Activated naive CD8-positive, alpha-beta T cell treated with anti-CD3 and anti-CD28 coated beads for 36 hours (primary cell): ENCODE results near the gene EEFSEC. TPM values are rescaled to one million over a fixed set of nuclear protein-coding genes. Genes with fewer than 3 reads are reported as not detected.

Source experiments
- DNase-seq: peaks from one replicate; pipeline ENCODE4 v3.0.0; 2021
- H3K27ac Mint-ChIP-seq: one replicate; pipeline ENCODE4 v1.8.0; 2022; ENCODE audit warnings: mild to moderate bottlenecking, moderate library complexity, mixed read lengths
- H3K27me3 Mint-ChIP-seq: one replicate; pipeline ENCODE4 v1.8.0; 2022; ENCODE audit warnings: mild to moderate bottlenecking, mixed read lengths
- H3K36me3 Mint-ChIP-seq: one replicate; pipeline ENCODE4 v1.8.0; 2021; ENCODE audit warnings: mild to moderate bottlenecking, mixed read lengths
- H3K4me1 Mint-ChIP-seq: one replicate; pipeline ENCODE4 v1.8.0; 2021; ENCODE audit warnings: mixed read lengths
- H3K4me3 Mint-ChIP-seq: one replicate; pipeline ENCODE4 v1.8.0; 2022; ENCODE audit warnings: mild to moderate bottlenecking, moderate library complexity, mixed read lengths
- H3K9me3 Mint-ChIP-seq: one replicate; pipeline ENCODE4 v1.8.0; 2022; ENCODE audit warnings: mixed read lengths
- total RNA-seq, 2 experiments: library from RNA; stranded (reverse); gene quantifications; one replicate each; pipeline ENCODE4 v1.2.3, GENCODE V29; 2021

EEFSEC gene
- total RNA-seq, 2 experiments from 2014 or later, result 22.4 to 23.9 TPM

GRCh38 chr3:128271536-128272332 lies 118.5 kb downstream of the EEFSEC start:
- Mint-ChIP-seq H3K4me1 (peaks cover 4% of the 10 kb centered on the region), H3K27ac (no peak overlapping the region), H3K9me3 (no peaks in the 10 kb centered on the region), H3K36me3 (peaks cover 6% of the 10 kb centered on the region), H3K4me3 (no peak overlapping the region), H3K27me3 (no peaks in the 10 kb centered on the region)
- no peak for DNase-seq

DNA sequence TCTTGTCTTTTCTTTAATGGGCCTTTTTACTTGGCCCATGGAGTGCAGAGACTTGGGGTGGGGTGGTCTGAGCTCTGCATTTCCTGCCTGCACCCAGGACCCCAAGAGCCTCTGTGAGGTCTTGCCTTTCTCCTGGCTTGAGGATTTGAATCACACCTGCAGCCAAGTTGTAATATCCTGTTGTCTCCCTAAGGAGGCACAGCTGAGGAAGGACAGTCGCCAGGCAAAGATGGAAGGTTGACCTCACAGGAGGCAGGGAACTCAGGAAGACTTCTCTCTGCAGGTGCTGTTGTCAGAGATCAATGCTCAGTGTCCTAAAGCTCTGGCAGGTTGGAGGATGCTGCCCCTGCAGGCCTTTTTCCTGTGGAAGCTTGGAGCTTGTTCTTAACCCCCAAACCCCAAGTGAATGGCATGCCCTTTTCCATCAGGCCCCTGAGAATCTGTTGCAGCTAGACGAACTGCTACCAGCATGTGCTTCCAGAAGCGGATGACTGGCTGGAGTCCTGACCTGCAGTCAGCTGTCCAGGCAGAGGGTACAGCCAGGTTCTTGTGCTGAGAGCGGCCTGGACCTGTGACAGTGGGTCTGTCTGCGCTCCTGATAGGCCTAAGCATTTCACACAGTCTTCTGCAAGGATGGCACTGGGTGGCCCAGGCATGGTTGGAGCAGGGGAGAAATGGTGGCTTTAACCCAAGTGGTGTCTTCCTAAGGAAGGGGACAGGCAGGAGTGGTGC lies 120.0 kb downstream of the EEFSEC start:
- no peak overlapping the region for H3K27ac Mint-ChIP-seq
- peaks cover 3% of the 10 kb centered on the region for H3K36me3 Mint-ChIP-seq

GRCh38 chr3:128273841-128274573 lies 120.7 kb downstream of the EEFSEC start:
- no peaks in the 10 kb centered on the region for H3K9me3 Mint-ChIP-seq
- H3K27ac Mint-ChIP-seq, result no peak overlapping the region
- peaks cover 4% of the 10 kb centered on the region for H3K4me1 Mint-ChIP-seq
- no peak overlapping the region for H3K4me3 Mint-ChIP-seq
- DNase-seq, result peak; percentile 11
- H3K27me3 Mint-ChIP-seq, result no peaks in the 10 kb centered on the region
- H3K36me3 Mint-ChIP-seq, result no peaks in the 10 kb centered on the region

More for the DNA sequence above, 120.0 kb downstream of the EEFSEC start:
- no peaks in the 10 kb centered on the region for H3K27me3 Mint-ChIP-seq
- H3K9me3 Mint-ChIP-seq, result no peaks in the 10 kb centered on the region
- peaks cover 4% of the 10 kb centered on the region for H3K4me1 Mint-ChIP-seq
- no peak for DNase-seq
- H3K4me3 Mint-ChIP-seq, result no peak overlapping the region

DNA sequence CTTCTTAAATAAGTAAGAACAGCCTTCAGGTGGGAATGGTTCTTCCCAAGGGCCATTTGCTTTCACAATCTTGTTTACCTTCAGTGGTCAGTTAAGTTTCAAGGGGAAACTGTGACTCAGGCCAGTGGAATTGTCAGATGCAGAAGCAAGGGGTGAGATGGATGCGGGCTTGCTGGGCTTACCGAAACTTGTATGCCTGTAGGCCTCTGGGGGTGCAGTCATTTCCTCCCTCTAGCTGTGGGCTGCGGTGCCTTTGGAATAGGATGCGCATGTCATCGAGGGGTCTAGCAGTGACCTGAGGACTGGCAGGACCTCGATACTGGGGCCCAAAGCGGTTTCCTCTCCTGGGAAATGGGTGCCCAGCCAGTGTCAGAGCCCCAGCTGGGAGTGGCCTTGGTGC lies 121.6 kb downstream of the EEFSEC start:
- no peaks in the 10 kb centered on the region for H3K9me3 Mint-ChIP-seq
- H3K4me3 Mint-ChIP-seq, result no peak overlapping the region
- H3K4me1 Mint-ChIP-seq, result peaks cover 4% of the 10 kb centered on the region
- H3K27me3 Mint-ChIP-seq, result no peaks in the 10 kb centered on the region
- no peak for DNase-seq
- H3K27ac Mint-ChIP-seq, result no peak overlapping the region
- H3K36me3 Mint-ChIP-seq, result no peaks in the 10 kb centered on the region

GRCh38 chr3:128275316-128276145 lies 122.2 kb downstream of the EEFSEC start:
- H3K27ac Mint-ChIP-seq, result no peak overlapping the region
- peaks cover 4% of the 10 kb centered on the region for H3K4me1 Mint-ChIP-seq
- no peak overlapping the region for H3K4me3 Mint-ChIP-seq
- no peaks in the 10 kb centered on the region for H3K36me3 Mint-ChIP-seq
- no peaks in the 10 kb centered on the region for H3K9me3 Mint-ChIP-seq
- no peak for DNase-seq
- no peaks in the 10 kb centered on the region for H3K27me3 Mint-ChIP-seq

DNA sequence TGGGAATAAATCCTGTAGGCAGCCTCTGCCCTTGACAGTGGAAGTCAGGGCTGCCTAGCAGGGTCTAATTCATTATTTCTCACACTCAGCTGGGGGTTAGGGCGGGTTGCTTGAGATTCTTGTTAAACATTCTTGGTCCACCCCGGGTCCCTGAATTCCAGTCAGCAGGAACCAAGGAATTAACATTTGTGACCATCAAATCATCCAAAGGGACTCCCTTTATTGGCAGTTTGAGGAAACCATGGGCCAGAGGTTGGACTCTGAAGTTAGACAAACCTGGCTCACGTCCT lies 122.8 kb downstream of the EEFSEC start:
- no peak overlapping the region for H3K4me3 Mint-ChIP-seq
- no peaks in the 10 kb centered on the region for H3K27me3 Mint-ChIP-seq
- no peak for DNase-seq
- H3K4me1 Mint-ChIP-seq, result peaks cover 4% of the 10 kb centered on the region
- H3K27ac Mint-ChIP-seq, result no peak overlapping the region
- no peaks in the 10 kb centered on the region for H3K9me3 Mint-ChIP-seq
- no peaks in the 10 kb centered on the region for H3K36me3 Mint-ChIP-seq

DNA sequence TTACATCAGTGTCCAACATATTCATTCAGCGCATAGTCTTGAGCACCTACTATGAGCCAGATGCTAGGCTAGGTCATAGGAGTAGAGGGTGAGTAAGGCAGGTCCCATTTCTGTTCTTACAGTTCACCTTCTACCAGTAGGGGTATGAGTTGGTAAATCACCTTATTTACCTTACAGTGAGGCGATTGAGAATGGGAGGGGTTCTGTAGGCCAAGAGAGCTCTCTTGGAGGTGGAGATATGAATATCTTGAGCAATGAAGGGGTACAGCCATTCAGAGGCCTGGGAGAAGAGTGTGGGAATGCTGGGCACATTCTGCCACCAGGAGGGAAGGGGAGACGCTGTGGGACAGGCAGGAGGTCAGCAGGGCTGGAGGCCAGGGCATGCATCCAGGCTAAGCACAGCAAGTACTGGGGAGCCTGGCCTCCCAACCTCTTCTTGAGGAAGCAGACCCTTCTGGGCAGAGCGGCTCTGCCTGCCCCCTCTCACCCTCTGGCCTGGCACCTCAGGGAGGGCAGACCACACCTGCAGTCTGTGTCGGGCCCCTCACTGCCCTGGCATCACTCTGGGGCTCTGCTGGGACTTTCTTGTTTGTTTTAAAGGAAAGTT lies 123.4 kb downstream of the EEFSEC start:
- H3K36me3 Mint-ChIP-seq, result no peaks in the 10 kb centered on the region
- peaks cover 4% of the 10 kb centered on the region for H3K4me1 Mint-ChIP-seq
- H3K4me3 Mint-ChIP-seq, result no peak overlapping the region
- no peak for DNase-seq
- no peaks in the 10 kb centered on the region for H3K9me3 Mint-ChIP-seq
- H3K27ac Mint-ChIP-seq, result no peak overlapping the region
- H3K27me3 Mint-ChIP-seq, result no peaks in the 10 kb centered on the region

- no peak for DNase-seq
- no peaks in the 10 kb centered on the region for H3K9me3 Mint-ChIP-seq
- H3K36me3 Mint-ChIP-seq, result no peaks in the 10 kb centered on the region
- H3K27me3 Mint-ChIP-seq, result no peaks in the 10 kb centered on the region
- peaks cover 4% of the 10 kb centered on the region for H3K4me1 Mint-ChIP-seq
- no peak overlapping the region for H3K4me3 Mint-ChIP-seq
- H3K27ac Mint-ChIP-seq, result no peak overlapping the region
These were observed 124.2 kb downstream of the EEFSEC start for GRCh38 chr3:128277378-128278069.

DNA sequence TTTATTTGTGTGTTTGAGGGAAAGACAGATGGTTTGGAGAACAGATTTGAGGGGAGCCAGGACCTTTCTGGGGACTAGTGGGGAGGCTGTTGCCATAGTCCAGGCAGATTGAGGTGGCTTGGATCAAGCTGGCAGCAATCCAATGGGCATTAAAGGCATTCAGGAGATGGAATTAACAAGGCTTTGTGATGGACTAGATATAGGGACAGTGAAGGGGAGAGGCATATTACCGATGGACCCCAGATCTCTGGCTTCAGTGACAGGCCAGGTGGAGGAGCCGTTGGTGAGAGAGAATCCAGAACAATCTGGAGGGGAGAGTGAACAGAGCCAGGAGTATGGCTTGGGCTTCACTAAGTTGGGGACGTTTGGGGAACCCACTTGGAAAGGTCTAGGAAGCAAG lies 124.8 kb downstream of the EEFSEC start:
- no peaks in the 10 kb centered on the region for H3K9me3 Mint-ChIP-seq
- H3K27me3 Mint-ChIP-seq, result no peaks in the 10 kb centered on the region
- H3K4me3 Mint-ChIP-seq, result no peak overlapping the region
- no peaks in the 10 kb centered on the region for H3K36me3 Mint-ChIP-seq
- no peak for DNase-seq
- peaks cover 2% of the 10 kb centered on the region for H3K4me1 Mint-ChIP-seq
- H3K27ac Mint-ChIP-seq, result no peak overlapping the region

GRCh38 chr3:128278761-128279600 lies 125.7 kb downstream of the EEFSEC start:
- H3K36me3 Mint-ChIP-seq, result no peaks in the 10 kb centered on the region
- H3K9me3 Mint-ChIP-seq, result no peaks in the 10 kb centered on the region
- no peak overlapping the region for H3K27ac Mint-ChIP-seq

GRCh38 chr3:128279601-128279880 lies 126.3 kb downstream of the EEFSEC start:
- H3K27me3 Mint-ChIP-seq, result no peaks in the 10 kb centered on the region
- no peak overlapping the region for H3K4me3 Mint-ChIP-seq
- H3K9me3 Mint-ChIP-seq, result no peaks in the 10 kb centered on the region
- no peaks in the 10 kb centered on the region for H3K36me3 Mint-ChIP-seq
- no peak overlapping the region for H3K27ac Mint-ChIP-seq
- H3K4me1 Mint-ChIP-seq, result no peaks in the 10 kb centered on the region
- no peak for DNase-seq

More at GRCh38 chr3:128278761-128279600, 125.7 kb downstream of the EEFSEC start:
- Mint-ChIP-seq H3K27me3 (no peaks in the 10 kb centered on the region), H3K4me1 (no peaks in the 10 kb centered on the region), H3K4me3 (no peak overlapping the region)
- no peak for DNase-seq

- no peak for DNase-seq
- Mint-ChIP-seq H3K36me3 (peaks cover 3% of the 10 kb centered on the region), H3K4me1 (peaks cover 3% of the 10 kb centered on the region), H3K9me3 (no peaks in the 10 kb centered on the region), H3K27me3 (no peaks in the 10 kb centered on the region), H3K27ac (no peak overlapping the region), H3K4me3 (no peak overlapping the region)
These were observed 127.3 kb downstream of the EEFSEC start for GRCh38 chr3:128280481-128281052.

DNA sequence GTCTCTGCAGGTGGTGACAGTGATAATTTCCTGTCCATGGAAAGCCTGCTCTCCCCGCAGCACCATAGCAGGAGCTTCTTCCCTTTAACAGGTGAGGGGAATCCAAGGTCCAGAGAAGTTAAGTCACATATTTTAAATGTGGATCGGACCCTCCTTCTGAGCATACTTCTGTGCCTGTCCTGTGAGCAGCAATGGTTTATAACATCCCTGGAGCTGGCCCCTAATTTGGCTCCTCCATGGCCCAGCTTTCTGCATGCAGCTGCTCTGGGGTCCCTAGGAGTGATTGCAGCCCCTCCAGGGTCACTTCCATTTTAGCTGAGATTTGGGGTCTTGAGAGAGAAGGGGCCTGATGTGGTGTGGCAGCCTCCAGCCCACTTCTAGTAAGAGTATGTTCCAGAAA lies 127.8 kb downstream of the EEFSEC start:
- DNase-seq, result no peak
- no peaks in the 10 kb centered on the region for H3K27me3 Mint-ChIP-seq
- H3K27ac Mint-ChIP-seq, result no peak overlapping the region
- H3K4me1 Mint-ChIP-seq, result peaks cover 3% of the 10 kb centered on the region
- H3K36me3 Mint-ChIP-seq, result peaks cover 5% of the 10 kb centered on the region
- H3K9me3 Mint-ChIP-seq, result no peaks in the 10 kb centered on the region
- H3K4me3 Mint-ChIP-seq, result no peak overlapping the region
